Endothelial cell of umbilical vein (primary cell): ENCODE measurements around the gene LTK. TPM values are rescaled to one million over a fixed set of nuclear protein-coding genes. Genes with fewer than 3 reads are reported as not detected.

Experiments used
- BruUV-seq: library from RNA; stranded (reverse); fragments of 400-500 nt; replicated peaks from 2 replicates; lab custom pipeline; 2021; lab: Mats Ljungman, UMichigan
- CTCF ChIA-PET: fragments of 300-600, 350-600 bp; sonication (Branson Sonifier 250); formaldehyde crosslinking; loops from one replicate; lab custom pipeline; 2021; ENCODE audit warnings: antibody characterized with exemption, inconsistent platforms; lab: Charles Lee
- POLR2A ChIA-PET: fragments of 300-600, 350-600 bp; sonication (Branson Sonifier 250); formaldehyde crosslinking; loops from one replicate; lab custom pipeline; 2021; ENCODE audit warnings: antibody characterized with exemption, inconsistent platforms; lab: Charles Lee
- DNase-seq: peaks from one replicate; pipeline ENCODE4 v3.0.0-alpha.2; 2011; ENCODE audit warnings: low read depth, low spot score
- FAIRE-seq: peaks from 2 replicates; lab custom pipeline; 2011; peaks lifted over from hg19 to GRCh38; lab: Jason Lieb, UNC
- H2AFZ ChIP-seq: 2 replicates; pipeline ENCODE4 v1.6.0; 2012; ENCODE audit warnings: low read depth, low read length, control low read depth, inconsistent platforms
- H3K27ac ChIP-seq: 2 replicates; pipeline ENCODE4 v1.5.1; 2011; ENCODE audit warnings: low read depth, mild to moderate bottlenecking, control low read depth, low read length, moderate library complexity; ENCODE audit not compliant: insufficient read depth
- H3K27me3 ChIP-seq, 2 experiments: 2 replicates each; pipeline versions ENCODE4 v1.6.0 to v1.6.1; 2011; ENCODE audit warnings: low read length in 2 of 2, mixed read lengths in 1 of 2; ENCODE audit not compliant: control insufficient read depth in 2 of 2, insufficient read depth in 2 of 2
- H3K36me3 ChIP-seq, 2 experiments: 2 replicates in 1 of 2; 3 replicates in 1 of 2; pipeline ENCODE4 v1.5.1; 2011; ENCODE audit warnings: low read length in 2 of 2, mild to moderate bottlenecking in 1 of 2, moderate library complexity in 1 of 2; ENCODE audit not compliant: control insufficient read depth in 2 of 2, insufficient read depth in 2 of 2; ENCODE audit errors: extremely low read depth in 1 of 2
- H3K4me1 ChIP-seq: 3 replicates; pipeline ENCODE4 v1.5.1; 2011; ENCODE audit warnings: mild to moderate bottlenecking, low read length; ENCODE audit not compliant: control insufficient read depth, insufficient read depth; ENCODE audit errors: extremely low read depth
- H3K4me2 ChIP-seq: 2 replicates; pipeline ENCODE4 v1.6.1; 2011; ENCODE audit warnings: low read length, control low read depth, mixed read lengths; ENCODE audit not compliant: insufficient read depth
- H3K4me3 ChIP-seq, 3 experiments: fragments of 200-600 bp in 1 of 3; sonication (generic), shearing (Covaris generic) in 1 of 3; replicated peaks in 1 of 3; 2 replicates each; pipeline ENCODE4 v1.5.1; 2011 to 2016; ENCODE audit warnings: control low read depth in 3 of 3, low read length in 3 of 3, mild to moderate bottlenecking in 2 of 3, inconsistent platforms in 1 of 3, low read depth in 1 of 3, moderate library complexity in 1 of 3; ENCODE audit not compliant: insufficient read depth in 1 of 3
- H3K79me2 ChIP-seq: 2 replicates; pipeline ENCODE4 v1.6.0; 2012; ENCODE audit warnings: low read length, inconsistent platforms; ENCODE audit not compliant: control insufficient read depth, insufficient read depth
- H3K9ac ChIP-seq: replicated peaks from 2 replicates; pipeline ENCODE3; 2011; ENCODE audit warnings: low read length, control low read depth; ENCODE audit not compliant: insufficient read depth; ENCODE audit errors: extremely low read depth
- H3K9me1 ChIP-seq: replicated peaks from 3 replicates; pipeline ENCODE4 v1.6.0; 2011; ENCODE audit warnings: mild to moderate bottlenecking, low read length; ENCODE audit not compliant: control insufficient read depth, insufficient read depth; ENCODE audit errors: extremely low read depth
- H3K9me3 ChIP-seq: replicated peaks from 2 replicates; pipeline ENCODE4 v1.5.1; 2012; ENCODE audit warnings: low read length, inconsistent platforms; ENCODE audit not compliant: control insufficient read depth, insufficient read depth
- H4K20me1 ChIP-seq: replicated peaks from 2 replicates; pipeline ENCODE3; 2011; ENCODE audit warnings: mild to moderate bottlenecking, low read length; ENCODE audit not compliant: control insufficient read depth, insufficient read depth; ENCODE audit errors: extremely low read depth
- EZH2 ChIP-seq: IDR thresholded peaks from 2 replicates; pipeline ENCODE4 v1.6.1; 2012; ENCODE audit warnings: borderline replicate concordance, low read depth, mild to moderate bottlenecking, moderate library complexity, low read length, inconsistent platforms; ENCODE audit not compliant: severe bottlenecking
- JUN ChIP-seq: IDR thresholded peaks from 2 replicates; pipeline ENCODE4 v1.6.1; 2011; ENCODE audit warnings: borderline replicate concordance, low read depth; ENCODE audit not compliant: insufficient read length, insufficient read depth
- POLR2AphosphoS5 ChIP-seq: IDR thresholded peaks from 2 replicates; pipeline ENCODE4 v1.6.1; 2012; ENCODE audit warnings: low read depth, mild to moderate bottlenecking, control low read depth, low read length, moderate library complexity; ENCODE audit not compliant: insufficient read depth
- dilution Hi-C: fragments of 300-500 bp; cut with MboI; formaldehyde crosslinking; loops from one replicate; pipeline ENCODE4 v1.15.0; 2019; ENCODE audit warnings: low sequenced_read_pairs; ENCODE audit not compliant: extremely low pct_ligation_motif_present
- intact Hi-C: fragments of 100-400 bp; cut with micrococcal nuclease; formaldehyde crosslinking; loops from one replicate; pipeline ENCODE4 v1.10.0; 2022
- polyA plus RNA-seq, 4 experiments: library from polyadenylated mRNA; depleted of rRNA in 3 of 4; stranded (reverse) in 3 of 4; unstranded in 1 of 4; fragments of >200 nt; gene quantifications; 2 replicates each; pipeline versions ENCODE4 v1.2.1 to v1.2.3, GENCODE V29; 2011 to 2012; ENCODE audit warnings: missing spikeins in 1 of 4
- total RNA-seq: library from RNA; stranded (reverse); gene quantifications from 2 replicates; pipeline ENCODE4 v1.2.3, GENCODE V29; 2021

Gene LTK
- total and polyA plus RNA-seq, 2 donors (not counting 3 experiments of a cell fraction or from before 2014, with no cell fraction given) = 0.15 to 0.17 TPM

GRCh38 chr15:41512940-41513505 is 604 bp downstream of the LTK start:
- peak overlapping the region in 1 of 3 experiments; percentile 0 for H3K4me3 ChIP-seq
- FAIRE-seq = no peak
- H3K36me3 ChIP-seq = no peaks in the 10 kb centered on the region
- dilution Hi-C loops (no loop called here), intact Hi-C loops (no loop called here)
- no peaks in the 10 kb centered on the region for H3K9me1 ChIP-seq
- ChIA-PET CTCF (interaction anchor here (2.5 kb wide), 1 partner anchor 47 kb away, joined by 10 read pairs; no protein-coding TSS in a partner anchor), POLR2A (no interaction called here)
- TF ChIP-seq EZH2 = peak; percentile 56
- TF ChIP-seq POLR2AphosphoS5 = no peak
- no peak for DNase-seq
- BruUV-seq = no TSS peak
- no peaks in the 10 kb centered on the region for H3K79me2 ChIP-seq
- no peaks in the 10 kb centered on the region for H3K9me3 ChIP-seq
- peaks cover 37% of the 10 kb centered on the region in 2 experiments for H3K27me3 ChIP-seq
- peak overlapping the region; percentile 3 for H2AFZ ChIP-seq
- H3K27ac ChIP-seq = no peak overlapping the region
- no peaks in the 10 kb centered on the region for H4K20me1 ChIP-seq
- H3K4me2 ChIP-seq = peak overlapping the region; percentile 74
- no peak overlapping the region for H3K9ac ChIP-seq
- peaks cover 8% of the 10 kb centered on the region for H3K4me1 ChIP-seq

DNA sequence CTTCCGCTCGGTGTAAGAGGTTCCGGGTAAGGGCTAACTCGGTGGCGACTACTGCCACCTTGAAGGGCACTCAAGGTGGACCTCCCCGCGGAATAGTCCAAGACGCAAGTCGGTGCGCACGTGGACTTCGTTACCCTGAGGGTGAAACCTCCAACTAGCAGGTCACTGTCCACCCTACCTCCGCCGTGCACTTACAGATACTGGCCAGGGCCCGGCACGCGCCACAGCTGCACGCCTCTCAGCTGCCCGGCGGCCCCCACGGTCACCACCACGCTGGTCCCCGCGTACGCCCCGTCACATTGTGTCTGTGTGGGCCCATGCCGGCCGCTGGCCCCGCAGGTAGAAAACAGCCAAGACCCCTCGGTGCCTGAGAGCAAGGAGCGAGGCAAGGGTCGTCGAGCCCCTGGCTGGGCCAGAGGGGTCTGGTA is 1.1 kb downstream of the LTK start:
- H3K4me3 ChIP-seq = no peak overlapping the region
- DNase-seq = no peak
- H3K4me1 ChIP-seq = peaks cover 8% of the 10 kb centered on the region
- FAIRE-seq = no peak
- peak; percentile 96 for TF ChIP-seq EZH2
- no peak for TF ChIP-seq JUN
- POLR2A ChIA-PET = no interaction called here
- BruUV-seq = no TSS peak
- H3K27me3 ChIP-seq = peaks cover 37% of the 10 kb centered on the region in 2 experiments
- CTCF ChIA-PET = interaction anchor here (2.5 kb wide), 1 partner anchor 47 kb away, joined by 10 read pairs; no protein-coding TSS in a partner anchor
- dilution Hi-C loops = no loop called here
- no peak overlapping the region for H3K9ac ChIP-seq
- H3K4me2 ChIP-seq = peak overlapping the region; percentile 74
- H2AFZ ChIP-seq = no peak overlapping the region
- H3K79me2 ChIP-seq = no peaks in the 10 kb centered on the region
- intact Hi-C loops = no loop called here
- H4K20me1 ChIP-seq = no peaks in the 10 kb centered on the region
- H3K27ac ChIP-seq = no peak overlapping the region
- no peaks in the 10 kb centered on the region for H3K36me3 ChIP-seq
- no peaks in the 10 kb centered on the region for H3K9me3 ChIP-seq
- H3K9me1 ChIP-seq = no peaks in the 10 kb centered on the region
